Measurements from ENCODE around the gene SPDYE2. TPM values are rescaled to one million over a fixed set of nuclear protein-coding genes. Genes with fewer than 3 reads are reported as not detected.
"Not testable (repeated sequence)": the region's sequence is repeated elsewhere in the genome, so short reads cannot be mapped to it uniquely, and the experiment has no call there.

SPDYE2 gene
- total and polyA plus RNA-seq, 10 of the 15 experiments (the other 5 are each of a cell fraction or from before 2014, with no cell fraction given) = 0.16 to 6.4 (median 2.3) TPM; not detected in 6

DNA sequence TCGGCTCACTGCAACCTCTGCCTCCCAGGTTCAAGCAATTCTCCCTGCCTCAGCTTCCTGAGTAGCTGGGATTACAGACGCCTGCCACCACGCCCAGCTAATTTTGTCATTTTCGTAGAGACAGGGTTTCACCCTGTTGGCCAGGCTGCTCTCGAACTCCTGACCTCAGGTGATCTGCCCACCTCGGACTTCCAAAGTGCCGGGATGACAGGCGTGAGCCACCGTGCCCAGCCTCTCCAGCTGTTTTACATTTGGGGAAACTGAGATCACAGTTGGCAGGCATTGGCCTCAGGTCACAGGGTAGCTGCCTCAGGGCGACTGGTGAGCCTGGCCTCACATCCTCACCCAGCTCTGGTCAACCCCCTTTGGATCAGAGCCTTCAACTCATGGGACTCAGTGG is 58.7 kb downstream of the SPDYE2 start:
- FAIRE-seq; POLR2A ChIA-PET; H2AFZ ChIP-seq (ENCODE audit: control insufficient read depth, low read depth, low read length); BruUV-seq (replicated peaks); H3K27me3 ChIP-seq (replicated peaks in 1 of 2; ENCODE audit: control insufficient read depth in 2 of 2, insufficient read depth in 2 of 2, low read length in 1 of 2); H3K27ac ChIP-seq (ENCODE audit: control insufficient read depth, insufficient read depth); ATAC-seq; DNase-seq (ENCODE audit: low read depth, low spot score); H3K9ac ChIP-seq (ENCODE audit: control insufficient read depth, insufficient read depth, low read length); H3K79me2 ChIP-seq (ENCODE audit: control insufficient read depth, insufficient read depth, low read length); H3K9me3 ChIP-seq (replicated peaks; ENCODE audit: control insufficient read depth, insufficient read depth, low read length); H4K20me1 ChIP-seq (ENCODE audit: control insufficient read depth, insufficient read depth); in situ Hi-C loops (cut with MboI); H3K4me1 ChIP-seq (ENCODE audit: control insufficient read depth, insufficient read depth, low read length); RAD21 ChIA-PET (ENCODE audit: unreplicated experiment); H3K4me2 ChIP-seq (ENCODE audit: control insufficient read depth, insufficient read depth); CTCF ChIA-PET; intact Hi-C loops (cut with micrococcal nuclease; ENCODE audit: unreplicated experiment); SMC1A ChIA-PET (ENCODE audit: uncharacterized antibody, unreplicated experiment); H3K4me3 ChIP-seq; H3K36me3 ChIP-seq (ENCODE audit: control insufficient read depth in 2 of 2, insufficient read depth in 2 of 2, low read length in 1 of 2): not testable (repeated sequence)
- 55% methylated on average over 5 of the region's 10 CpGs for whole genome bisulfite sequencing (ENCODE audit: insufficient coverage, insufficient replicate concordance, low lambda C conversion rate, missing lambda C conversion rate)

DNA sequence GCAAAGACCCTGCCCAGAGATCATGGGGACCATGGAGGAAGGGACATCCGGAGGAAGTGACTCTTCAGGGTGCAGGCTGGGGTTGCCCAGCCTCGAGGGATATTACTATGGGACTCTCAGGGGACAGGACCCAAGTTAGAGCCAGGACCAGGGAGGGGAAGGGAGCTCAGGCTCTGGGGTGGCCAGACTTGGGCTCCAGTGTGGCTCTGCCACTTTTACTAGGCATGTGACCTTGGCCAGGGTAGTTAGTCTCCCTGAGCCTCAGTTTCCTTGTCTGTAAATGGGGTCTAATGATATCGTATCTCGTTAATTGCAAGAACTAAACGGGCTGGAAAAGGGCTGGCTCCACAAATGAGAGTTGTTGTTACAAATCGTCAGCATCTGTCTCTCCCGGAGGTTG is 59.4 kb downstream of the SPDYE2 start:
- H4K20me1 ChIP-seq (ENCODE audit: control insufficient read depth, insufficient read depth); in situ Hi-C loops (cut with MboI); ATAC-seq; SMC1A ChIA-PET (ENCODE audit: uncharacterized antibody, unreplicated experiment); DNase-seq (ENCODE audit: low read depth, low spot score); POLR2A ChIA-PET; intact Hi-C loops (cut with micrococcal nuclease; ENCODE audit: unreplicated experiment); H3K9me3 ChIP-seq (replicated peaks; ENCODE audit: control insufficient read depth, insufficient read depth, low read length); H3K27ac ChIP-seq (ENCODE audit: control insufficient read depth, insufficient read depth); FAIRE-seq; H3K4me2 ChIP-seq (ENCODE audit: control insufficient read depth, insufficient read depth); H3K27me3 ChIP-seq (replicated peaks in 1 of 2; ENCODE audit: control insufficient read depth in 2 of 2, insufficient read depth in 2 of 2, low read length in 1 of 2); H3K4me1 ChIP-seq (ENCODE audit: control insufficient read depth, insufficient read depth, low read length); CTCF ChIA-PET; H3K4me3 ChIP-seq; RAD21 ChIA-PET (ENCODE audit: unreplicated experiment); H3K9ac ChIP-seq (ENCODE audit: control insufficient read depth, insufficient read depth, low read length); H2AFZ ChIP-seq (ENCODE audit: control insufficient read depth, low read depth, low read length); H3K79me2 ChIP-seq (ENCODE audit: control insufficient read depth, insufficient read depth, low read length); H3K36me3 ChIP-seq (ENCODE audit: control insufficient read depth in 2 of 2, insufficient read depth in 2 of 2, low read length in 1 of 2): not testable (repeated sequence)
- BruUV-seq (replicated peaks) = TSS peak; percentile 63
- 51% methylated on average over 2 of the region's 7 CpGs for WGBS (ENCODE audit: insufficient coverage, insufficient replicate concordance, low lambda C conversion rate, missing lambda C conversion rate)

DNA sequence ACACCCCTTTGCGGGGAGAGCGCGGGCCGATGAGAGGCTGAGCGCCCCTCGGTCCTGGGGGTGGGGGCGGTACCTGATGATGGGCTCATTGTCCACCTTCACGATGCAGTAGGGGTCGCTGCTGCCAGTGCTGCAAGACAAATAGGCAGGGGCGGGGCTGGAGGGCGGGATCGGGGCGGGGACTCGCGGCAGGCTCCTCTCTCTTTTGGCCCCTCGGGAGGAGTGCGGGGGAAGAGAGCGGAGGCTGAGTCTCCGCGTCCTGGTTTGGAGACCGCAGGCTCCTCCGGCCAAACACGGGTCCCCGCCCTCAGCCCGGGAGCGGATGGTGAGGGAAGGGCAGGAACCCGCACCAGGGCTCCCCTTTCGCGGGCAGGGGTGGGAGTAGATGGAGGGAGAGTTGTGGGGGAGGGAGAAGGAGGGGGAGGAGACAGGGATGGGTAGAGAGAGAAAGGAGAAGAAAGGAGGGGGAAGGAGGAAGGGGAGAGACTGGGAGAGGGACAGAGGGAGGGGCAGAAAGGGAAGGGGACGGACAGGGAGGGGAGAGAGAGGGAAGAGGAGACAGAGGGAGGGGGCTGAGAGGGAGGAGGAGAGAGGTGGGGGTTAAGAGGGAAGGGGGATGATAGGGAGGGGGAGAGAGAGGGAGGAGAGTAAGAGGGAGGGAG is 60.1 kb downstream of the SPDYE2 start:
- H3K4me1 ChIP-seq (ENCODE audit: control insufficient read depth, insufficient read depth, low read length); H3K9me3 ChIP-seq (replicated peaks; ENCODE audit: control insufficient read depth, insufficient read depth, low read length); H3K4me2 ChIP-seq (ENCODE audit: control insufficient read depth, insufficient read depth); SMC1A ChIA-PET (ENCODE audit: uncharacterized antibody, unreplicated experiment); POLR2A ChIA-PET; H3K27ac ChIP-seq (ENCODE audit: control insufficient read depth, insufficient read depth); RAD21 ChIA-PET (ENCODE audit: unreplicated experiment); in situ Hi-C loops (cut with MboI); CTCF ChIA-PET; H4K20me1 ChIP-seq (ENCODE audit: control insufficient read depth, insufficient read depth); H3K36me3 ChIP-seq (ENCODE audit: control insufficient read depth in 2 of 2, insufficient read depth in 2 of 2, low read length in 1 of 2); H3K4me3 ChIP-seq; H3K27me3 ChIP-seq (replicated peaks in 1 of 2; ENCODE audit: control insufficient read depth in 2 of 2, insufficient read depth in 2 of 2, low read length in 1 of 2); H2AFZ ChIP-seq (ENCODE audit: control insufficient read depth, low read depth, low read length); H3K79me2 ChIP-seq (ENCODE audit: control insufficient read depth, insufficient read depth, low read length); intact Hi-C loops (cut with micrococcal nuclease; ENCODE audit: unreplicated experiment); BruUV-seq (replicated peaks); H3K9ac ChIP-seq (ENCODE audit: control insufficient read depth, insufficient read depth, low read length); FAIRE-seq; DNase-seq (ENCODE audit: low read depth, low spot score): not testable (repeated sequence)
- ATAC-seq = peak; percentile 62
- no CpG with 5 or more reads among the region's 30 CpGs for WGBS (ENCODE audit: insufficient coverage, insufficient replicate concordance, low lambda C conversion rate, missing lambda C conversion rate)

DNA sequence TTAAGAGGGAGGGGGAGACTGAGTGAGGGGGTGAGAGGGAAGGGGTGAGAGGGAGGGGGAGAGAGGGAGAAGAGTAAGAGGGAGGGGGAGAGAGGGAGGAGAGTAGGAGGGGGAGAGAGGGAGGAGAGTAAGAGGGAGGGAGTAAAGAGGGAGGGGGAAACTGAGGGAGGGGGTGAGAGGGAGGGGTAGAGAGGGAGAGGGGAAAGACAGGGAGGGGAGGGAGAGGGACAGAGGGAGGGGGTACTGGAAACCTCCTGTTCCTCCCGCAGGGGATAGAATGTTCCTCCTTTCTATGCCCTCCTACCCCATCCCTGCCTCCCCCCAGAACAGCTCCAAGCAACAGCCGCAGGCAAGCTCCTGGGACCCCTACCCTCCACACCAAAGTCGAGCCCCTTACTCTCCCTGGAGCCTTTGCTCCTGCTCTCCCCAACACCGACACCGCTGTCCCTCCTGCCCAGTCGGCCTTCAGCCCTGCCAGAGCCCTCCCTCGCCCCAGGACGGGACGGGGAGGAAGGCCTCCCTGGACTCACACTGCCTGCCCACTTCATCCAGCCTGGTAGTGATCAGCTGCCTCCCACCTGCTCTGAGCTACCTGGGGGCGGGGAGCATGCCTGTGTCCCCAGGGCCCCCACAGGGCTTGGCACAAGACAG is 60.8 kb downstream of the SPDYE2 start:
- BruUV-seq (replicated peaks); in situ Hi-C loops (cut with MboI); H2AFZ ChIP-seq (ENCODE audit: control insufficient read depth, low read depth, low read length); intact Hi-C loops (cut with micrococcal nuclease; ENCODE audit: unreplicated experiment); H3K4me1 ChIP-seq (ENCODE audit: control insufficient read depth, insufficient read depth, low read length); H3K9me3 ChIP-seq (replicated peaks; ENCODE audit: control insufficient read depth, insufficient read depth, low read length); RAD21 ChIA-PET (ENCODE audit: unreplicated experiment); H3K79me2 ChIP-seq (ENCODE audit: control insufficient read depth, insufficient read depth, low read length); FAIRE-seq; SMC1A ChIA-PET (ENCODE audit: uncharacterized antibody, unreplicated experiment); H4K20me1 ChIP-seq (ENCODE audit: control insufficient read depth, insufficient read depth); DNase-seq (ENCODE audit: low read depth, low spot score); CTCF ChIA-PET; H3K36me3 ChIP-seq (ENCODE audit: control insufficient read depth in 2 of 2, insufficient read depth in 2 of 2, low read length in 1 of 2); ATAC-seq; POLR2A ChIA-PET; H3K27me3 ChIP-seq (replicated peaks in 1 of 2; ENCODE audit: control insufficient read depth in 2 of 2, insufficient read depth in 2 of 2, low read length in 1 of 2): not testable (repeated sequence)
- H3K4me2 ChIP-seq (ENCODE audit: control insufficient read depth, insufficient read depth) = peak overlapping the region; percentile 71; the same call in 1 of the 2 replicates
- WGBS (ENCODE audit: insufficient coverage, insufficient replicate concordance, low lambda C conversion rate, missing lambda C conversion rate) = 73% methylated on average over 7 of the region's 10 CpGs
- peak overlapping the region; percentile 57; the same call in 1 of the 2 replicates for H3K4me3 ChIP-seq
- H3K27ac ChIP-seq (ENCODE audit: control insufficient read depth, insufficient read depth) = peak overlapping the region; percentile 39; the same call in 1 of the 2 replicates
- peak overlapping the region; percentile 40; the same call in 1 of the 2 replicates for H3K9ac ChIP-seq (ENCODE audit: control insufficient read depth, insufficient read depth, low read length)
